Measurements from ENCODE around the gene LYRM7.
"Not testable (repeated sequence)": the region's sequence is repeated elsewhere in the genome, so short reads cannot be mapped to it uniquely, and the experiment has no call there.

LYRM7 gene

DNA sequence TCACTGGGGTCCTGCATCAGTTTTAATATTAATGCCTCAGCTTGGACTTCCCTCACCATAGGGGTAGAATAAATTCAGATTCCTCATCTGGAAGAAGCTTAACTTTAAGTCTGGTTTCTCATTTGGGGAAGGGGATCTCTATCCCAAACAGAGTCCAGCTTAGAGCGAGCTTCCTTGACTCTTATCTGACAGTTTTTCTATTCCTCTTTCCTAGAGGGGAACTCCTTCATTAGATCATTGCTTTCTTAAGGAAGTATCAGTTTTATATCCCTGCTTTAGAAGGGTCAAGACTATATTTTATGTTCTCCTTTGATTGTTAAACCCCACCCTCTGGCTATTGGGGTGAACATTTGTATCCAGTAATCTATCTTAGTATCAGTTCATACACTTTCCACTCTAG, 68.9 kb downstream of the LYRM7 start:
- H3K4me3 ChIP-seq (ENCODE audit: low read depth, low read length): no peak overlapping the region
- no peak for TF ChIP-seq CTCF (IDR thresholded peaks at IDR 0.05; ENCODE audit: control insufficient read depth, extremely low read depth, insufficient read depth)
- DNase-seq (ENCODE audit: low read depth): no peak

DNA sequence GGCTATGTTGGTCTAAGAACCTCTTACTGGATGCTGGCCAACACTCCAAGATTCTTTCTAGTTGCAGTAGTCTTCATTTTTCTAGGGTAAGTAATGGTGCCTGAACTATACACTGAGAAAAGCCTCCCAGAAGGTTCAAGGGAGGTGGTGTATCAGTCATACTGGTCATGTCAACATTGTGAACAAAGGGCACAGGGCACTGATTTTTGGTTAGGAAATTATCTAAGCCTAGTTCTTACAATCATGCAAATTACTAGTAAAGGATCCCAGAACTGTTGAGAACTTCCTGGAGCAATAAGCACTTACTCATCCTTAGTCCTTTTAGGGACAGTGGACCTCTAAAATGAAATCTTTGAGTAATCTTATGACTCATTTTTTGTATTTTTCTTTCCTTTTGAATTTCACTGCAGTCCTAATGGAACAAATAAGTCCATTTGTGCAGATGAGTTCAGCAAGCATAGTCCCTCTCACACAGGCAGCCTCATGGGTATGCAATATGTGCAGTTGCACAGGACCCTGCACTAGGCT, 72.0 kb downstream of the LYRM7 start:
- no peak for TF ChIP-seq CTCF (IDR thresholded peaks at IDR 0.05; ENCODE audit: control insufficient read depth, extremely low read depth, insufficient read depth)
- H3K4me3 ChIP-seq (ENCODE audit: low read depth, low read length): no peak overlapping the region
- DNase-seq (ENCODE audit: low read depth): no peak

GRCh38 chr5:131245312-131245711, 74.6 kb downstream of the LYRM7 start:
- TF ChIP-seq CTCF (IDR thresholded peaks at IDR 0.05; ENCODE audit: control insufficient read depth, extremely low read depth, insufficient read depth): no peak
- no peak for DNase-seq (ENCODE audit: low read depth)
- H3K4me3 ChIP-seq (ENCODE audit: low read depth, low read length): no peak overlapping the region

GRCh38 chr5:131245948-131246347, 75.2 kb downstream of the LYRM7 start:
- no peak overlapping the region for H3K4me3 ChIP-seq (ENCODE audit: low read depth, low read length)
- no peak for TF ChIP-seq CTCF (IDR thresholded peaks at IDR 0.05; ENCODE audit: control insufficient read depth, extremely low read depth, insufficient read depth)
- DNase-seq (ENCODE audit: low read depth): no peak

DNA sequence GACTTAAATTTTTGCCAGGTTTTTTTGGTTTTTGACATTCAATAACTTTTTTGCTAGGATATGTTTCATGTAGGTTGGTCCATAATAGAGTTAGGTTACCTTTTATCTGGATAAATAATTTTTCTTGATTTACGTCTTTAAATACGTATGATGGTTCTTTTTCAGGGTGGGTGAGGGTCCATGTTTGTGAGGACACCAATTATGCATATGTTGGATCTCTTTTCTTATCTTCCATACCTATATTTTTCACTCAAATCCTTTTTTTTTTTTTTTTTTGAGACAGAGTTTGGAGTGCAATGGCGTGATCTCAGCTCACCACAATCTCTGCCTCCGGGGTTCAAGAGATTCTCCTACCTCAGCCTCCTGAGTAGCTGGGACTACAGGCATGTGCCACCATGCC, 75.8 kb downstream of the LYRM7 start:
- no peak for TF ChIP-seq CTCF (IDR thresholded peaks at IDR 0.05; ENCODE audit: control insufficient read depth, extremely low read depth, insufficient read depth)
- no peak overlapping the region for H3K4me3 ChIP-seq (ENCODE audit: low read depth, low read length)
- no peak for DNase-seq (ENCODE audit: low read depth)

DNA sequence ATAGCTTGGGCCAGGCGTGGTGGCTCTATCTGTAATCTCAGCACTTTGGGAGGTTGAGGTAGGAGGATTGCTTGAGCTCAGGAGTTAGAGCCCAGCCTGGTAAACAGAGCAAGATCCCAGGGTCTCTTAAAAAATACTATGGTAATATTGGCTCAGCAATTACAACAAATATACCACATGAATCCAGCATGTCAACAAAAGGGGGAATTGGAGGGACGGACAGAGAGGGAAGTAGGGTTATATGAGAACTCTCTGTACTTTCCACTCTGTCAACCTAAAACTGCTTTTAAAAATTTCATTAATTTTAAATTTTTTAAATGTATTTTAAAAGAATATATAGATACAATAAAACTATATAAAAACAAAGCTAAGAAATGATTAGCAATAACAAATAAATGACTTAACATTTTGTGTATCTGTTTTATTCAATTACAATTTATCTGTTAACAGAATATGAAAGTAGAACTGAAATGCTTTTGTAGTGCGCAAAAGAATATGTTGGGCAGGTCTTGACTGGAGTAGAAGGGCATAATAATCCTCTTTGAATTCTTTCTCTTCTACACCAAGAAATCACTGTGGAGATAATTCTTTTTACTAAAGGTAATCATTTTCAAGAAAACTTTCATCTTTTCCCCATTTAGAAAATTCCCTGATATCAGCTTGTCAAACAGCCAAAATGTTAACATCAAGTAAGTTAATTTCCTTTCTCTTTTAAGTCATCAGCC, 80.2 kb downstream of the LYRM7 start:
- TF ChIP-seq CTCF (IDR thresholded peaks at IDR 0.05; ENCODE audit: control insufficient read depth, extremely low read depth, insufficient read depth): no peak
- no peak overlapping the region for H3K4me3 ChIP-seq (ENCODE audit: low read depth, low read length)
- no peak for DNase-seq (ENCODE audit: low read depth)

- DNase-seq (ENCODE audit: low read depth): no peak
- TF ChIP-seq CTCF (IDR thresholded peaks at IDR 0.05; ENCODE audit: control insufficient read depth, extremely low read depth, insufficient read depth): no peak
- no peak overlapping the region for H3K4me3 ChIP-seq (ENCODE audit: low read depth, low read length)
Observed at GRCh38 chr5:131252824-131253171, 82.1 kb downstream of the LYRM7 start.

GRCh38 chr5:131254025-131254424, 83.3 kb downstream of the LYRM7 start:
- H3K4me3 ChIP-seq (ENCODE audit: low read depth, low read length); DNase-seq (ENCODE audit: low read depth): not testable (repeated sequence)

Data from LNCaP clone FGC (cell line).